CD14-positive monocyte (primary cell): ENCODE data around the gene PGD. TPM values are rescaled to one million over a fixed set of nuclear protein-coding genes. Genes with fewer than 3 reads are reported as not detected.
"Not testable (repeated sequence)": the region's sequence is repeated elsewhere in the genome, so short reads cannot be mapped to it uniquely, and the experiment has no call there.

Experiments used
- DNase-seq, 3 donors: peaks; one replicate each; pipeline ENCODE4 v3.0.0-alpha.2; 2011 to 2022
- H2AFZ ChIP-seq: 2 replicates; pipeline ENCODE4 v1.6.0; 2012; ENCODE audit warnings: mild to moderate bottlenecking, low read depth, low read length, inconsistent platforms; ENCODE audit not compliant: insufficient read depth, poor library complexity, severe bottlenecking
- H3K27ac ChIP-seq, 2 donors: 1 replicate in 1 of 2; 2 replicates in 1 of 2; pipeline ENCODE4 v1.5.1; 2012 to 2013; ENCODE audit warnings: low read length in 2 of 2, control low read depth in 1 of 2, inconsistent platforms in 1 of 2, low read depth in 1 of 2, mild to moderate bottlenecking in 1 of 2
- H3K27me3 ChIP-seq, 2 donors: one replicate each; pipeline versions ENCODE4 v1.6.0 to v1.6.1; 2011 to 2013; ENCODE audit warnings: low read length in 2 of 2; ENCODE audit not compliant: control insufficient read depth in 2 of 2, insufficient read depth in 2 of 2
- H3K36me3 ChIP-seq, 2 donors: replicated peaks in 1 of 2; 1 replicate in 1 of 2; 2 replicates in 1 of 2; pipeline versions ENCODE4 v1.5.1 to v1.6.1; 2012 to 2013; ENCODE audit warnings: low read length in 2 of 2, control low read depth in 1 of 2, inconsistent platforms in 1 of 2, mild to moderate bottlenecking in 1 of 2; ENCODE audit not compliant: insufficient read depth in 2 of 2, control insufficient read depth in 1 of 2
- H3K4me1 ChIP-seq, 2 donors: 1 replicate in 1 of 2; 2 replicates in 1 of 2; pipeline versions ENCODE4 v1.5.1 to v1.6.1; 2012 to 2013; ENCODE audit warnings: low read length in 2 of 2, control low read depth in 1 of 2, inconsistent platforms in 1 of 2, mild to moderate bottlenecking in 1 of 2, moderate library complexity in 1 of 2; ENCODE audit not compliant: insufficient read depth in 2 of 2, control insufficient read depth in 1 of 2
- H3K4me2 ChIP-seq: replicated peaks from 2 replicates; pipeline ENCODE3; 2012; ENCODE audit warnings: low read length, moderate library complexity, mild to moderate bottlenecking; ENCODE audit not compliant: poor library complexity, severe bottlenecking; ENCODE audit errors: extremely low read depth
- H3K4me3 ChIP-seq, 3 experiments: fragments of 200-600 bp in 1 of 3; sonication (generic) in 1 of 3; replicated peaks in 1 of 3; 1 replicate in 2 of 3; 2 replicates in 1 of 3; pipeline ENCODE4 v1.5.1; 2011 to 2013; ENCODE audit warnings: low read length in 3 of 3, mild to moderate bottlenecking in 3 of 3, control low read depth in 2 of 3, low read depth in 2 of 3, inconsistent platforms in 1 of 3, moderate library complexity in 1 of 3
- H3K79me2 ChIP-seq: 2 replicates; pipeline ENCODE4 v1.6.0; 2012; ENCODE audit warnings: mild to moderate bottlenecking, control low read depth, inconsistent platforms, low read length, moderate library complexity; ENCODE audit not compliant: insufficient read depth
- H3K9ac ChIP-seq: 2 replicates; pipeline ENCODE4 v1.6.0; 2017; ENCODE audit warnings: low read length, mild to moderate bottlenecking; ENCODE audit not compliant: insufficient read depth, poor library complexity, severe bottlenecking
- H3K9me3 ChIP-seq, 2 donors: replicated peaks in 1 of 2; 1 replicate in 1 of 2; 2 replicates in 1 of 2; pipeline versions ENCODE4 v1.5.1 to v1.6.1; 2012 to 2013; ENCODE audit warnings: low read length in 2 of 2, control low read depth in 1 of 2; ENCODE audit not compliant: control insufficient read depth in 1 of 2, insufficient read depth in 1 of 2
- H4K20me1 ChIP-seq: 2 replicates; pipeline ENCODE4 v1.6.0; 2012; ENCODE audit warnings: mild to moderate bottlenecking, low read length, control low read depth, moderate library complexity; ENCODE audit not compliant: insufficient read depth
- H3K27ac Mint-ChIP-seq, 7 donors: one replicate each; pipeline ENCODE4 v1.8.0; 2020; ENCODE audit warnings: mild to moderate bottlenecking in 7 of 7, mixed read lengths in 7 of 7, moderate library complexity in 6 of 7, inconsistent platforms in 2 of 7
- H3K27me3 Mint-ChIP-seq, 3 donors: one replicate each; pipeline ENCODE4 v1.8.0; 2021 to 2022; ENCODE audit warnings: low read depth in 3 of 3, mild to moderate bottlenecking in 3 of 3, mixed read lengths in 3 of 3, moderate library complexity in 3 of 3, inconsistent platforms in 1 of 3
- H3K36me3 Mint-ChIP-seq, 2 donors: one replicate each; pipeline ENCODE4 v1.8.0; 2020; ENCODE audit warnings: mixed read lengths in 2 of 2, inconsistent platforms in 1 of 2, mild to moderate bottlenecking in 1 of 2
- H3K4me1 Mint-ChIP-seq: one replicate; pipeline ENCODE4 v1.8.0; 2020; ENCODE audit warnings: mild to moderate bottlenecking, mixed read lengths
- H3K4me3 Mint-ChIP-seq, 2 donors: one replicate each; pipeline ENCODE4 v1.8.0; 2020; ENCODE audit warnings: mild to moderate bottlenecking in 2 of 2, mixed read lengths in 2 of 2, moderate library complexity in 1 of 2
- H3K9me3 Mint-ChIP-seq, 7 donors: one replicate each; pipeline ENCODE4 v1.8.0; 2020 to 2022; ENCODE audit warnings: mixed read lengths in 7 of 7, mild to moderate bottlenecking in 6 of 7, moderate library complexity in 6 of 7, inconsistent platforms in 2 of 7
- CTCF ChIP-seq: fragments of 200-600 bp; IDR thresholded peaks from one replicate; pipeline ENCODE4 v1.8.0; 2022; ENCODE audit warnings: antibody characterized with exemption, mild to moderate bottlenecking
- WGBS: methylation state at CpG from one replicate; pipeline ENCODE4 v1.1.5; 2013; ENCODE audit warnings: missing lambda C conversion rate; ENCODE audit not compliant: insufficient coverage; 5-methylcytosine and 5-hydroxymethylcytosine counted together
- intact Hi-C, 2 donors: fragments of 100-400 bp; cut with micrococcal nuclease; formaldehyde crosslinking; loops; one replicate each; pipeline versions ENCODE4 v1.15.0 to v1.15.1; 2023
- polyA plus RNA-seq, 3 donors: library from polyadenylated mRNA; depleted of rRNA in 1 of 3; unstranded in 2 of 3; stranded (reverse) in 1 of 3; fragments of 300-500 nt in 2 of 3; fragments of >200 nt in 1 of 3; fragmentation: Illumina TruSeq in 2 of 3; gene quantifications; 1 replicate in 2 of 3; 2 replicates in 1 of 3; pipeline ENCODE4 v1.2.3, GENCODE V29; 2012 to 2021

Gene PGD
- polyA plus RNA-seq, 3 donors: 173 to 509 (median 471) TPM

- Mint-ChIP-seq H3K36me3 (peaks cover 75 to 87% of the 10 kb centered on the region in 2 donors), H3K27ac (peak overlapping the region in 2 of 7 donors; percentile 31 to 57), H3K4me1 (peaks cover 24% of the 10 kb centered on the region)
- H3K9me3 ChIP-seq, H3K4me2 ChIP-seq, DNase-seq, H3K9ac ChIP-seq, H4K20me1 ChIP-seq, H3K4me3 ChIP-seq, H3K27me3 ChIP-seq, H3K4me3 Mint-ChIP-seq, H2AFZ ChIP-seq, H3K27me3 Mint-ChIP-seq, H3K9me3 Mint-ChIP-seq, H3K27ac ChIP-seq: not testable (repeated sequence)
- whole genome bisulfite sequencing: no CpG with 5 or more reads among the region's 8 CpGs
- intact Hi-C loops: loop anchor here in 1 of 2 donors (10.0 kb wide), 1 partner anchor 204 kb away; the partner anchor contains the start of gene KIF1B
- peaks cover 24% of the 10 kb centered on the region for H3K79me2 ChIP-seq
- peaks cover 26 to 29% of the 10 kb centered on the region in 2 donors for H3K4me1 ChIP-seq
- H3K36me3 ChIP-seq: peaks cover 61 to 77% of the 10 kb centered on the region in 2 donors
Measured at GRCh38 chr1:10418741-10419140, 19.9 kb downstream of the PGD start.

DNA sequence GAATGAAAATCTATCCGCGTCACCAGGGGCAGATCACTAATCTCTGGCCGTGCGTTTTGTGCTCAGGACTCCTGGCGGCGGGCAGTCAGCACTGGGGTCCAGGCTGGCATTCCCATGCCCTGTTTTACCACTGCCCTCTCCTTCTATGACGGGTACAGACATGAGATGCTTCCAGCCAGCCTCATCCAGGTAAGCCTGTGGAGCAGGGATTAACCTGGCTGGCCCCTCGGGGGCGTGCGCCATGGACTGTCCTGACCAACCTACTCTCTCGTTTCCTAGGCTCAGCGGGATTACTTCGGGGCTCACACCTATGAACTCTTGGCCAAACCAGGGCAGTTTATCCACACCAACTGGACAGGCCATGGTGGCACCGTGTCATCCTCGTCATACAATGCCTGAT is 20.5 kb downstream of the PGD start:
- H3K9me3 Mint-ChIP-seq: no peaks in the 10 kb centered on the region
- no peaks in the 10 kb centered on the region for H4K20me1 ChIP-seq
- H3K27me3 ChIP-seq: no peaks in the 10 kb centered on the region
- H2AFZ ChIP-seq: no peak overlapping the region
- H3K36me3 ChIP-seq: peaks cover 57 to 75% of the 10 kb centered on the region in 2 donors
- no peak for DNase-seq
- H3K9ac ChIP-seq: no peak overlapping the region
- peaks cover 24% of the 10 kb centered on the region for H3K79me2 ChIP-seq
- H3K4me1 Mint-ChIP-seq: peaks cover 20% of the 10 kb centered on the region
- TF ChIP-seq CTCF: no peak
- H3K4me3 ChIP-seq: no peak overlapping the region
- H3K4me3 Mint-ChIP-seq: no peak overlapping the region
- no peaks in the 10 kb centered on the region for H3K9me3 ChIP-seq
- no peaks in the 10 kb centered on the region for H3K27me3 Mint-ChIP-seq
- H3K4me1 ChIP-seq: peaks cover 20 to 23% of the 10 kb centered on the region in 2 donors
- peak overlapping the region in 1 of 2 donors; percentile 55 for H3K27ac ChIP-seq
- no peak overlapping the region for H3K4me2 ChIP-seq
- H3K36me3 Mint-ChIP-seq: peaks cover 75 to 83% of the 10 kb centered on the region in 2 donors
- H3K27ac Mint-ChIP-seq: peak overlapping the region; percentile 1 to 74 (median 58)
- WGBS: 93% methylated on average over 15 of the region's 15 CpGs
- intact Hi-C loops: loop anchor here in 1 of 2 donors (10.0 kb wide), 1 partner anchor 205 kb away; the partner anchor contains the start of gene KIF1B
